ENCODE data around the gene TEAD4.

The TEAD4 gene

DNA sequence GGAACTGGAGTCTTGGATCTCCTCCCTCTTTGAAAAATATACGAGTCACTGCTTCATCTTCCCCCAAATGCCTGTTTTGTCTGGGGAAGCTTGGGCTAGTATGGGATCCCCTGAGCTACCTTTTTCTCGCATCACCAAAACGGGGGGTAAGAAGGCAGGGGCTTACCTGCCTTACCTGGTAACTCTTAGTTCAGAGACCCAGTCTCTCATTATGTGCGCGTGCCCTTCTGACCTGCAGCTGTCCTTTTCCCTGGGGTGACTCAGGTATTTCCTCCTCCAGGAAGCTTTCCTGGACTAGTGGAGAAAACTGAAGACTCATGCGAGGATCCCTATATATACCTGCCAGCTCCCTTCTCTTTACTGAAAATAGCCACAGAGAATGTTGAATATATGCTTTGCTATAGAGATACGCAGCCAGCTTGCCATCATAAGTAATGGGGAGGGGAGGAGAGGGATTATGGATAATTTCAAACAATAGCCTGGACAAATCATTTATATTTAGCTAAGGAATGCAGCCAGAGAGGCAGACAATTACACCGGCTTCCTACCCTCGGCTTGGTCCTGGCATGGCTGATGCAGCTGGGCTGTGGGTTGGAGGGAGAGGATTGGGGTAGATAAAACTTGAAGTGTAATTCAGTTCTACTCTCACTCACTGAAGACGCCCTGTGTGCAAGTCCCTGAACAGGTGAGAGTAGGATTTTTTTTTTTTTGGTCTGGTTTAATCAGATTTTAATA is 119.1 kb downstream of the TEAD4 start:
- no peaks in the 10 kb centered on the region for H3K27me3 ChIP-seq
- no peak for DNase-seq
- H3K36me3 ChIP-seq, result no peaks in the 10 kb centered on the region; the same call in 1 of the 2 replicates
- H3K4me1 ChIP-seq, result peaks cover 5% of the 10 kb centered on the region
- peak overlapping the region; percentile 71 for H3K4me3 ChIP-seq (ENCODE audit: low read depth, low read length)
- TF ChIP-seq, protein P1, sequence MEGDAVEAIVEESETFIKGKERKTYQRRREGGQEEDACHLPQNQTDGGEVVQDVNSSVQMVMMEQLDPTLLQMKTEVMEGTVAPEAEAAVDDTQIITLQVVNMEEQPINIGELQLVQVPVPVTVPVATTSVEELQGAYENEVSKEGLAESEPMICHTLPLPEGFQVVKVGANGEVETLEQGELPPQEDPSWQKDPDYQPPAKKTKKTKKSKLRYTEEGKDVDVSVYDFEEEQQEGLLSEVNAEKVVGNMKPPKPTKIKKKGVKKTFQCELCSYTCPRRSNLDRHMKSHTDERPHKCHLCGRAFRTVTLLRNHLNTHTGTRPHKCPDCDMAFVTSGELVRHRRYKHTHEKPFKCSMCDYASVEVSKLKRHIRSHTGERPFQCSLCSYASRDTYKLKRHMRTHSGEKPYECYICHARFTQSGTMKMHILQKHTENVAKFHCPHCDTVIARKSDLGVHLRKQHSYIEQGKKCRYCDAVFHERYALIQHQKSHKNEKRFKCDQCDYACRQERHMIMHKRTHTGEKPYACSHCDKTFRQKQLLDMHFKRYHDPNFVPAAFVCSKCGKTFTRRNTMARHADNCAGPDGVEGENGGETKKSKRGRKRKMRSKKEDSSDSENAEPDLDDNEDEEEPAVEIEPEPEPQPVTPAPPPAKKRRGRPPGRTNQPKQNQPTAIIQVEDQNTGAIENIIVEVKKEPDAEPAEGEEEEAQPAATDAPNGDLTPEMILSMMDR (IDR thresholded peaks at IDR 0.05; ENCODE audit: low read depth, low read length), result no peak
- H3K9me3 ChIP-seq, result no peaks in the 10 kb centered on the region

- H3K4me3 ChIP-seq (ENCODE audit: low read depth, low read length), result no peak overlapping the region
- no peaks in the 10 kb centered on the region for H3K4me1 ChIP-seq
- TF ChIP-seq, protein P1 (IDR thresholded peaks at IDR 0.05; ENCODE audit: low read depth, low read length), result no peak
- no peak for DNase-seq
- H3K9me3 ChIP-seq, result no peaks in the 10 kb centered on the region
- H3K36me3 ChIP-seq, result peaks cover 4% of the 10 kb centered on the region; the same call in 1 of the 2 replicates
- H3K27me3 ChIP-seq, result no peaks in the 10 kb centered on the region
Observed at GRCh38 chr12:3081091-3081490, 121.9 kb downstream of the TEAD4 start.

DNA sequence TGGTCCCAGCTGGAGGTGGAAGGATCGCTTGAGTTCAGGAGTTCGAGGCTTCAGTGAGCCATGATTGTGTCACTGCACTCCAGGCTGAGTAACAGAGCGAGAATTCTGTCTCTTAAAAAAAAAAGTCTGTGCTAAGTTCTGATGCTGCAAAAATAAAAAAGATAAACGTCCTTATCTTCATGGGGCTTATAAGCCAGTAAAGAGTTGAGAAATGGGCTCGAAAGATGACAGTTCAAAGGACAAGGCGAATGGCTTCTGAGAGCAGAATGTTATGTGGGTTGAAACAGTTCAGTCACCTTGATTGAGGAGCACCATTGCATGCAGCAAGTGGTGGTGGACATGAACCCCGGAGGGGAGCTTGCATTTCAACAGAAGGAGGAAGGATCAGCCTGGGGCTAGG is 122.7 kb downstream of the TEAD4 start:
- TF ChIP-seq, protein P1 (IDR thresholded peaks at IDR 0.05; ENCODE audit: low read depth, low read length), result no peak
- DNase-seq, result no peak
- Histone ChIP-seq H3K4me3 (ENCODE audit: low read depth, low read length) (no peak overlapping the region), H3K27me3 (no peaks in the 10 kb centered on the region), H3K9me3 (no peaks in the 10 kb centered on the region), H3K36me3 (peaks cover 4% of the 10 kb centered on the region; the same call in 1 of the 2 replicates), H3K4me1 (no peaks in the 10 kb centered on the region)

- no peak overlapping the region for H3K4me3 ChIP-seq (ENCODE audit: low read depth, low read length)
- TF ChIP-seq, protein P1 (IDR thresholded peaks at IDR 0.05; ENCODE audit: low read depth, low read length), result no peak
- H3K27me3 ChIP-seq, result no peaks in the 10 kb centered on the region
- H3K9me3 ChIP-seq, result no peaks in the 10 kb centered on the region
- peaks cover 4% of the 10 kb centered on the region; the same call in 1 of the 2 replicates for H3K36me3 ChIP-seq
- no peak for DNase-seq
- H3K4me1 ChIP-seq, result no peaks in the 10 kb centered on the region
Observed at GRCh38 chr12:3083241-3083920, 124.2 kb downstream of the TEAD4 start.

- H3K9me3 ChIP-seq, result no peaks in the 10 kb centered on the region
- H3K27me3 ChIP-seq, result no peaks in the 10 kb centered on the region
- no peak for DNase-seq
- H3K4me3 ChIP-seq (ENCODE audit: low read depth, low read length), result no peak overlapping the region
- TF ChIP-seq, protein P1 (IDR thresholded peaks at IDR 0.05; ENCODE audit: low read depth, low read length), result no peak
- H3K4me1 ChIP-seq, result no peaks in the 10 kb centered on the region
- H3K36me3 ChIP-seq, result peaks cover 4% of the 10 kb centered on the region; the same call in 1 of the 2 replicates
Observed at GRCh38 chr12:3083921-3084347, 124.7 kb downstream of the TEAD4 start.

DNA sequence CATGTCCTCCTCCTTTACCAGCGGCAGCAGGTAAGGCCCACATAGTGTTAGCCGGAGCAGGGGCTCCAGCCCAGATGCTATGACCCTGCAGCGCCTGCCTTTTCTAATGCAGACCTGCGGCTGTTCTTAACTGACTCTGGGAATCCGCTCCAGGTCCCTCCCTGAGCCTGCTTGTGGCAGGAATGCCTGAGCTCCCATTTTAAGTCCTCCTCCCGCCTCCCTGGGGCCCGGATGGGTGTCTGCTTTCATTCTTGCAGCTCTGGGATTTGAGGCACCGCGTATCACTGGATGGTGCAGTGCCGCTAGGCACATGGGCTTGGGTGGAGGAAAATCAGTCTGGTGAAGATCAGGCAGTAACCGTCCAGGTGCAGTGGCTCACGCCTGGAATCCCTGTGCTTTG is 125.5 kb downstream of the TEAD4 start:
- DNase-seq, result no peak
- peaks cover 4% of the 10 kb centered on the region; the same call in 1 of the 2 replicates for H3K36me3 ChIP-seq
- TF ChIP-seq, protein P1 (IDR thresholded peaks at IDR 0.05; ENCODE audit: low read depth, low read length), result no peak
- no peaks in the 10 kb centered on the region for H3K9me3 ChIP-seq
- H3K4me3 ChIP-seq (ENCODE audit: low read depth, low read length), result no peak overlapping the region
- no peaks in the 10 kb centered on the region for H3K27me3 ChIP-seq
- no peaks in the 10 kb centered on the region for H3K4me1 ChIP-seq
